ENCODE data around the gene MKNK1.

MKNK1 gene

DNA sequence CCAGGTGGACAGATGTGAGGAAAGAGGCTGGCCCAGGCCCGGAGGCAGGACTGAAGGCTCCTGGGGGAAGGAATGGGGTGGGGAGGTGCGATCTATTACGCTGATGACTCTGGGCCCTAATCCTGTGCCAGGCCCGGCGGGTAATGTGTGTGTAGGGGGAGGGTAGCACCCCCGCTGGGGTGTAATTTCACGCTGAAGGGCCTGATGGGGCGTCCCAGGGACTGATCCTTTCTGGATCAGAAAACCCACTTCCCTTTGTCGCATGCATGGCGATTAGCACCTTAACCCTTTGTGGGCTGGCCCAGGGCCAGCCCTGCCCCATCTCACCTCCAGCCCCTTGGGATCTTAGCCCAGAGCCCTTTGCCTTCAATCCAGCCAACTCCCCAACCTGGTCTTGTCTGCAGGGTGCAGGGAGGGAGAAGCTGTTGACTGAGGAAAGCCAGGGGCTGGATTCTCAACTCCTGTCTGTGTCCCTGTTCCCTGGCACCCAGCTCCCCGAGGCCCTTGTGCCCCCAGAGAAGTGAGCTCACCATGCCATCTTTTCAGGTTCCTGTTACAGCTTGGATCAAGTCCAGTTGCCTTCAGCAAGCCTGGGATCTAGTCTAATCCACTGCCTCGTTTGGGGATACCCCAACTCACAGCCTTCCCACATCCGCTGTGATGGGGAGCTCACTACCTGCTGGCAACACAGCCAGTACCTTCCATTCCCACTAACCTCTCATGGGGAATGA is 78.7 kb downstream of the MKNK1 start:
- in situ Hi-C loops (cut with HindIII; ENCODE audit: low pct_unique_long_range_greater_than_20kb, low sequenced_read_pairs): no loop called here
- no peak for TF ChIP-seq JUND (IDR thresholded peaks at IDR 0.05; ENCODE audit: low read depth)

DNA sequence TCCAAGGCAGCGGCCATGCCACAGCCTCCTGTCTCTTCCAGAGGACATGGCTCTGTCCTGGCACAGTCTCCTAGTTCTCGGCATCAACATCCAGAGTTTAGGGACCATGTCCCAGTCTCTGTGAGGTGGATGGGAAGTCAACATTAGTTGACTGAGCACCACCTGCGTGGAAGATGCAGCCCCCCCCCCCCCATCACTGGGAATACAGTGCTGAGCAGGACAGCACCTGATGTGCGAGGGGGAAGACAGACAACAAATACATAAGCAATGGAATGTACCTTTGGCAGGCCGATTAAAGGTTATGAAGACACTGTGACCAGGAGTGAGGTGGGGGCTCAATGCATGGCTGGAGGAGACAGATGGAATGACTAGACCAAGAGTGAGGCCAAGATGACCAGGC is 79.2 kb downstream of the MKNK1 start:
- no peak for DNase-seq (ENCODE audit: low read depth in 1 of 2, low spot score in 1 of 2)
- TF ChIP-seq JUND (IDR thresholded peaks at IDR 0.05; ENCODE audit: low read depth): no peak
- in situ Hi-C loops (cut with HindIII; ENCODE audit: low pct_unique_long_range_greater_than_20kb, low sequenced_read_pairs): no loop called here

More for the DNA sequence above, 78.7 kb downstream of the MKNK1 start:
- DNase-seq (ENCODE audit: low read depth in 1 of 2, low spot score in 1 of 2): no peak

DNA sequence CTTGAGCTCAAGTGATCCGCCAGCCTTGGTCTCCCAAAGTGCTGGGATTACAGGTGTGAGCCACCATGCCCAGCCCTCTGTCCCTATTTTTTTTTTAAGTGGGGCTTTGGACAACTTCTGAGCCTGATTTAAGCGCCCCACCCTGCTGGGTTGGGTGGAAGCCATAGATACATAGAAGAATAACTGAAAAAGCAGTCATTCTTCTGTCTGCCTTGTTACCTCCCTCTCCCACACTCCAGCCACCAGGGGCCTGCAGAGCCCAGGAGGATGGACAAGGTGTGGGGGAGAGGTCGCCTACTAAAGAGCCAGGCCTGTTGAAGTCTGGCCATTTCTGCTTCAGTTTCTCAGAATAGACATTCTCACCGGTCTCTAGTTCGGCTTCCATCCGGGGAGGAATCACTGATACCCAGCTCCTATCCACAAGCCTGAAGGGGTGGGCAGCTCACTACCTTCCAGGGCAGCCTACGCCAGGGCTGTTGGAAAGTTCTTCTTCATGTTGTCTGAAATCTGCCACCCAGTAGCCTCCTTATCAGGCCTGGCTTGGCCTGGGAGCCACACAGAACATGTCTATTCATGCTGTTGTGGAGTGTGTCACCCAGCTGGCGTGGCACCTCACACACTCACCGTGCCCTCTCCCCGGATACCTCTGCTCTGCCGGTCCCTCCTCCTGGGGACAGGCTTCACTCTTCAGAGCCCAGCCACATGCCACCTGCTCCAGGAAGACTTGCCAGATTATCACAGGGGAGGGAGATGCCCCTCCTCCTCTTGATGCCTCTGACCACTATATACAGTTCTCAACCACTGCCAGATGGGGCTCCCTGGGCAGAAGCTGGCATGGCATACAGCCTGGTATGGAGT is 80.3 kb downstream of the MKNK1 start:
- in situ Hi-C loops (cut with HindIII; ENCODE audit: low pct_unique_long_range_greater_than_20kb, low sequenced_read_pairs): no loop called here
- no peak for DNase-seq (ENCODE audit: low read depth in 1 of 2, low spot score in 1 of 2)
- TF ChIP-seq JUND (IDR thresholded peaks at IDR 0.05; ENCODE audit: low read depth): no peak

DNA sequence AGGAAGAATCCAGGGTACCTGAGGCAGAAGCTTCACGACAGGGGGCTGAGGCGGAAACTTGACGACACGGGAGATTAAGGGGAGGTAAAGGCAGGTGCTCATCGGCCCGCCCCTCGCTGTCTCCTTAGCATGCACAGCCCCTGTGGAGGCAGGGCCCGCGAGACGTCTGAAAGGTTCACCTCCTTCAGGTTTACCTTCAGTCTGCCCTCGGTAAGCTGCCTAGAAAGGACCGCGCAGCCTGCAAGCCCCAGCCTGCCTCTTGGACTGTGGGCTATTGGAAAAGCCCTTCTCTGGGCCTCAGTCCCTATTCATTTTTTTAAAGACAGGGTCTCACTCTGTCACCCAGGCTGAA is 81.1 kb downstream of the MKNK1 start:
- DNase-seq (ENCODE audit: low read depth in 1 of 2, low spot score in 1 of 2): no peak
- TF ChIP-seq JUND (IDR thresholded peaks at IDR 0.05; ENCODE audit: low read depth): no peak
- in situ Hi-C loops (cut with HindIII; ENCODE audit: low pct_unique_long_range_greater_than_20kb, low sequenced_read_pairs): no loop called here

DNA sequence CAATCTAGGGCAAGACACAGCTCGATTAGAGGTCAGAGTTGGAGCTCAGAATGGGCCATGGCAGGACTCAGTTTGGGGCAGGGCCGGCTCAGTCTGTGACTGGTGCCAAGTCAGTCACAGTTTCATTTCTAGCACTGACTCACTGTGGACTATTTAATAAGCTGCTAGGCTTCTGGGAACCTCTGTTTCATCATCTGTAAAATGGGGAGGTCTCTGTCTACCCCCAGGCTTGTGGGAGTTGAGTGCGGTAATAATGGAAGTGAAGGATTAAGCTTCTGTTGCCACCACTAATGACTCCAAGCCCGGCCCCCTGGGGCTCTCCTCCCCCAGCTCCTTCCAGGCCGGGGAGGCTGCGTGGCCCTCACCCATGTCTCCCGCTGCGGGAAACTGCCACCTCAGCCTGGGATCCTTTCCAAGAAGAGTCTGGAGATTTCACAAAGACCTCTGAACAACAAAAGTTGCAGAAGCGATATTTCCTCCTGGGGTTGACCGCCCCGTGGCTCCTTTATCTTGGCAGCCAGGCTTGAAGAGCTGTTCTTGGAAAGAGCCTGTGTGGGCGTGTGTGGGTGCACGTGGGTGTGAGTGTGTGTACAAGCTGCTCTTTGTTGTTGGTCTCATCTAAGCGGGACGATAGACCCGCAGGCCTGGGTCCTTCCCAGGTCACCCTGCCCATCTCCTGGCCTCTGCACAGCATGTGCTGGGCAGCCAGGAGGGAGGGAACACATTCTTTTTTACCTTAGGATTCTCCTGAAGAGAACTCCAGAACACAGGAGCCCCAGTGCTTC is 81.7 kb downstream of the MKNK1 start:
- no peak for DNase-seq (ENCODE audit: low read depth in 1 of 2, low spot score in 1 of 2)
- in situ Hi-C loops (cut with HindIII; ENCODE audit: low pct_unique_long_range_greater_than_20kb, low sequenced_read_pairs): no loop called here

DNA sequence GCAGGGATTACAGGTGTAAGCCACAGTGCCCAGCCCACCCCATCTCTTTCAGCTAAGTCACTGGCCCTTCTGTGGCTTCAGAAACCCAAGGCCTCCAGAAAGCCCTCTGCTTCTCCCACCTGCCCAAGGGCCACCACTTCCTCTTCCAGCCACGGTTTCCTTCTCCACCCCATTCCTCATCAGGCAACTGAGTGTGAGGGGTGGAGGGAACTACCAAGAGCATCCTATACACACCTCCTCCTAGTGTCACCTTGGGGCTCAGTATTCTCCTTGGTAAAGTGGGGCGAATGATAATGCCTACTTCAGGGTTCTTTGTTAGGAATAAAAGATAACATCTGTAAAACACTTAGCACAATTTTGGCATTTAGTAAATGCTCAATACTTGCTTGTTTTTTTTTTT is 82.7 kb downstream of the MKNK1 start:
- in situ Hi-C loops (cut with HindIII; ENCODE audit: low pct_unique_long_range_greater_than_20kb, low sequenced_read_pairs): no loop called here
- DNase-seq (ENCODE audit: low read depth in 1 of 2, low spot score in 1 of 2): no peak
- no peak for TF ChIP-seq JUND (IDR thresholded peaks at IDR 0.05; ENCODE audit: low read depth)

More for the DNA sequence above, 81.7 kb downstream of the MKNK1 start:
- no peak for TF ChIP-seq JUND (IDR thresholded peaks at IDR 0.05; ENCODE audit: low read depth)

DNA sequence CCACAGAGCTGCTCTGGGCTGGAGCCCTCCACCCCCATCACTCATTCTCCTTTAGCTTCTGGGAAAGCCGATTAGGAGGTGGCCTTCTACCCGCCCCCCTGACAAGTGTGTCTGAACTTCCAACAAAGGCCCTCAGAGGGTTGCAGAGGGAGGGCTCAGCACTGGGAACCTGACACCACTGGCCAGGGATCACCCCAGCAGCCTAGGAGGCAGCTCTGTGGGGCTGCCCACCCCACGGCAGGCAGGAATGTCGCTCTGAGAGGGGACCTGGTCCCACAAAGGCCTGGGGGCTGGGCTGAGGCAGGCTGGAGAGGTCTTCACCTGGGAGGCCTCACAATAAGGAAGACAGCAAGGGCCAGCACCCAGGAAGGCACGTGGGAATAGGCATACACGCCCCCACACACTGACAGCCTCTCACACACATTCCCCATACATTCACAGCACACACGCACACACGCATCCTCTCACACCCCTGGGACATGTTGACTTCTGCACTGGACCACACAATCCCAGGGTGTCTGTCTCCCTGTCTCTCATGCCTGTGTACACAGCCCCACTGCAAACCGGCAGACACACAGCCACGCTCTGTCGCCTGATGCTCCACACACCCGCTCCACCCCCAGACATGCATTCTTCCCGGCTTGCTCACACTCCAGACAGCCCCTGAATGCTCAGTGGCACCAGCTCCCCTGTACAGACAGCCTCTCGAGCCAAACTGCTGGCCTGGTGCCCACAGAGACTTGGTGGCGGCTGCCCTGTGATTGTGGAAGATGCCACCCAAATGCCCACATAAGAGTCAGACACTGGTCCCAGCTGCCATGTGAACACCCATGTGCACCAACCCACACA is 83.8 kb downstream of the MKNK1 start:
- in situ Hi-C loops (cut with HindIII; ENCODE audit: low pct_unique_long_range_greater_than_20kb, low sequenced_read_pairs): no loop called here
- TF ChIP-seq JUND (IDR thresholded peaks at IDR 0.05; ENCODE audit: low read depth): no peak
- no peak for DNase-seq (ENCODE audit: low read depth in 1 of 2, low spot score in 1 of 2)

DNA sequence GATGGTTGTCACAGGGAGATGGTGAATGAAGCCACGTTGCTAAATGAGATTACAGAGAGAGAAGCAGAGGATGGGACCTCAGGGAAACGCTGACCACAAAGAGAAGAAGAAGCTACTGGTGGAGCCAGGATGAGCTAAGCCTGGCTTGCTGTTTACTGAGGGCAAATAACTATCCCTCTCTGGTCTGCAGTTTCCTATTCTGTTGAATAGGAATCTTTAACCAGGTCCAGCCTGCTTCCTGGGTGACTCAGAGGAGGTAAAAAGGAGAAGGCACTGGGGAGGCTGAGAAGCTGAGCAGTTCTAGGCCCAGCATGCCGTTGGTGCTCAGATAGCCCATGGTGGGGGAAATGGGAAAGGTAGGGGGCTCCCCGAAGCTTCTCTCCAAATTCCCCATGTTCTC is 84.9 kb downstream of the MKNK1 start:
- DNase-seq (ENCODE audit: low read depth in 1 of 2, low spot score in 1 of 2): no peak
- no peak for TF ChIP-seq JUND (IDR thresholded peaks at IDR 0.05; ENCODE audit: low read depth)
- in situ Hi-C loops (cut with HindIII; ENCODE audit: low pct_unique_long_range_greater_than_20kb, low sequenced_read_pairs): no loop called here

DNA sequence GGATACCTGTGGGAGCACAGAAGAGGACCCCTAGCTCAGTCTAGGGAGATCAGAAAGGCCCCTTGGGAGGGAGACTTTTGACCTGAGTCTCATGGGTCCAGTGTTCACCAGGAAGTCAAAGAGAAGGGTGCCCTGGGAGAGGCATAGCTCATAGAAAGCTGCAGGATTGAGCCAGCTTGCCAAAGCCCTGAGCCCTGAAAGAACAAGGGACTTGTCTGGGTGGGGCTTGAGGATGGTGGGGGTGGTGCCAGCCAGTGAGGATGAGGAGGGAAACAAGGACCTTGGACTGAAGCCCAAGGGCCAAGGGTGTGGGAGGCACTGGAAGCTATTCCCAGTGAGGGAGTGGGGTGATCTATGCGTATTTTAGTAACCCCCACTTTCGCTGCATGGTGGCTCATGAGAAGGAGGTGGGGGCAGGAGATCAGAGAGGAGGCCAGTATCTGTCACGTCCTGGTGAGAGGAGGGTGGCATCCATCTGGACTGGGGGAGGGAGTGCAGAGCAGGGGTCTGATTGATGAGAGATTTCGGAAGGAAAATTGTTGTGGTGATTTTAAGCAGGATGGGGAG is 86.1 kb downstream of the MKNK1 start:
- in situ Hi-C loops (cut with HindIII; ENCODE audit: low pct_unique_long_range_greater_than_20kb, low sequenced_read_pairs): no loop called here
- no peak for TF ChIP-seq JUND (IDR thresholded peaks at IDR 0.05; ENCODE audit: low read depth)
- no peak for DNase-seq (ENCODE audit: low read depth in 1 of 2, low spot score in 1 of 2)

DNA sequence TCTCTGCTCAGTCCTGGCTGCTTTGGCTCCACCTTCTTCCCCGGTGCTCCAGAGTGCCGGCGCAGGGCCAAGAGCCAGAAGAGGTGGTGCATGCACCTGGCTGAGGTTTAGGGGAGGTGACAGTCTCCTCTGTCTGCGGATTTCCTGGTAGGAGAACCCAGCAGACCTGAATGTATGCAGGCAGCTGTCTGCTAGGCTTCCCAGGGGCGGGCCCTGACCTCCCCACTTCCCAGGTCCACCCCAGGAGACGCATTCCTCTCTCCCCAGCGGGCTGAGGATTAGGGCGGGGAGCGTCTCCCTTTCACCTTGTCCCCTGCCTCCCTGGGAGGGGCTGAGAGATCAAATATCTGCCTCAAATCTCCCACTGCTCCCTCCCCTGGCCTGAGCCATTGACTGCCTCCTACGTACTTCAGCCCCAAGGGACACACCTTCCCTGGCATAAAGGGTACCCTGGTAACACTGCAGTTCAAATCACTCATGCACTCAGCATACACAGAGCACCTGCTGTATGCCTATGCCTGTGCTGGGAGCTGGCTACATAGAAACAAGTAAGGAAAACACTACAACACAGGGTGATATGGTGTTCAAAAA is 87.0 kb downstream of the MKNK1 start:
- in situ Hi-C loops (cut with HindIII; ENCODE audit: low pct_unique_long_range_greater_than_20kb, low sequenced_read_pairs): no loop called here
- TF ChIP-seq JUND (IDR thresholded peaks at IDR 0.05; ENCODE audit: low read depth): no peak
- peak; percentile 80 to 87 for DNase-seq (ENCODE audit: low read depth in 1 of 2, low spot score in 1 of 2)

DNA sequence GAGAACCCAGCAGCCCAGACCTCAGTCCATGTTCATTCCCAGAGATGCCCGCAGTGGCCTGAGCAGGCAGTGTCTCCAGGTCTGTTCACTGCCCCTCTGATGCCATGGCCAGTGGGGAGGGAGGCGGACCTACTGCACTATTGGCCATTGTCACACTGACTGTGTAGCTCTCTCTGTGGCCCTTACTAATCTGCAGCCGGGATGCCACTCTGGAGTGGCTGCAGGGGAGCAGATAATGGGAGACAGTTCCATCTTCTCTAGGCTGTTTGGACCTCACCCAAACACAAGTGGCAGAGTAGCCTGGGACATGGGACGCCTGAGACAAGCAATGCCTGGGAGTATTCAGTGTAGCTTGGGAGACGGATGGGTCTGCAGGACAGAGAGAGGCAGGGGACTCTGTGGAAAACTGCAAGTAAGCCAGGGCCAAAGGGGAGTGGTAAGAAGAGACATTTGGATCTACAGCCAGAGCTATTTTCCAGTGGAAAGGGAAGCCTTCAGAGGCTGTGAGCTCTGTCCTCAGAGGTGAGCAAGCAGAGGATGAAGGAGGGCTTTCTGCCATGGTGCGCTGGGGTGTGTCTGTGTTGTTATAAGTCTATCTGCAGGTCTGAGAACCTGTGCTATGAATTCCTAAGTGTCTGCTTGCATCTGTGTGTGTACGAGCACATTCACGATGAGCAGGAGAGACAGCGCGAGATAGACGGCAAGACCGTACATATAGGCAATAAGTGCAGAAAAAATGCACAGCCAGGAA is 87.7 kb downstream of the MKNK1 start:
- in situ Hi-C loops (cut with HindIII; ENCODE audit: low pct_unique_long_range_greater_than_20kb, low sequenced_read_pairs): no loop called here
- TF ChIP-seq JUND (IDR thresholded peaks at IDR 0.05; ENCODE audit: low read depth): no peak
- no peak for DNase-seq (ENCODE audit: low read depth in 1 of 2, low spot score in 1 of 2)
